Stimulated activated CD4-positive, alpha-beta T cell treated with anti-CD3 and anti-CD28 coated beads, Interleukin-15, amount 100 ng/mL, for 48 hours (primary cell): Measurements from ENCODE around the gene LRRC18.

ENCODE experiments used
- DNase-seq, 2 donors: peaks; one replicate each; pipeline ENCODE4 v3.0.0-alpha.2; 2020; ENCODE audit warnings: low read depth in 2 of 2

Gene LRRC18

GRCh38 chr10:48910548-48910947 lies 29.1 kb downstream of the LRRC18 start:
- no peak for DNase-seq

GRCh38 chr10:48907730-48908129 lies 31.9 kb downstream of the LRRC18 start:
- DNase-seq = no peak

GRCh38 chr10:48906841-48907240 lies 32.8 kb downstream of the LRRC18 start:
- no peak for DNase-seq

GRCh38 chr10:48905311-48905710 lies 34.3 kb downstream of the LRRC18 start:
- no peak for DNase-seq

- no peak for DNase-seq
These were observed 34.8 kb downstream of the LRRC18 start for GRCh38 chr10:48904861-48905260.

DNA sequence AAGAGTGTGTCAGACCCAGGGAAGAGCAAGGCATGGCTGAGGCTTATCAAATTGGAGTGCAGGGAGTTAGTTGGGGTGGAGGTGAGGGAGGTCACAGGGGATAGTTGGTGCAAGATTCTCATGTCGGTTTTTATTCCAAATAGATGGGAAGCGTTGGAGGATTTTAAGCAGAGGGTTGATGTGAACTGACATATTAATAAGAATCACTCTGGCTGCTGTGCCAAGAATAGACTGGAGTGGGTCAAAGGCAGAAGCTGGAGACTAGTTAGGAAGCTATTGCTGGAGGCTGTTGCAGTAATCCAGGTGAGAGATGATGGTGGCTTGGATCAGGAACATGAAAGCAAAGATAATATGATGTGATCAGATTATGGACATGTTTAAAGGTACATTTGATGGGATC lies 36.5 kb downstream of the LRRC18 start:
- no peak for DNase-seq

GRCh38 chr10:48902096-48902495 lies 37.5 kb downstream of the LRRC18 start:
- no peak for DNase-seq

DNA sequence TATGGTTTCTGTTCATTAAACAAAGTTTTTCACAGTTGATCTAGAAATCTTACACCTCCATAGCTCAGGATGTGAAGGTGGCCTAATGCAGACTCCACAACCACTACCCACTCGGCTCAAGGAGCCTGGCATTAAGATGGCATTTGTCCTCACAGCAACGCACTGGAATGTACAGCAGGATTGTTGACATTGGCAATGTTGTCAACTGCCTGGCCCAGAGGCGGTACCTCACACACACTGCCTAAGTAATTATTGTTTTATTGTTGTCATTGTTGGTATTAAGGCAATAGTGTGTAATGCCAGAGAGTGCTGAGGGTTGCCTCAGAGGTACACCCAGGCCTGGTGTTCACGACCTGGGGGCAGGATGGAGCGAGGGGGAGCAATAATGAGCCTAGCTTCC lies 38.3 kb downstream of the LRRC18 start:
- no peak for DNase-seq

DNA sequence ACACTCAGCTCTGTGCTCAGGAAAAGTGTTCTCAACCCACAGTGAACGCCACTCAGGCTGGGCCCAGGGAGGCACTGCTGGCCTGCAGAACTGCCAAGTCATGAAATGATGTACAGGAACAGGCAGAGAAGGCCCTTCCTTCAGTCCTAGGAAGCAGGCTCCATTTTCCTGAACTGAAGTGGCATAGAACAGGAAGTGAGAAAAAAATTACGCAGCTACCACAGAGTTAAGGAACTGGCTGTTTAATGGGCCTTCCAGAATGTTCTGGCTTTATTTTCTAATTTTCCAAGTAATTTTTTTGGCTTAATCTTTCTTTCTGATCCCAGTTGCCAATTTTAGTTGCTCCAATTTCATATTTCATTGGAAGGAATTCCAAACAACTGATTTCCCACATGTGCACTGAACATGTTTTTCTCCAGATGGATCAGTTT lies 39.3 kb downstream of the LRRC18 start:
- DNase-seq = no peak

DNA sequence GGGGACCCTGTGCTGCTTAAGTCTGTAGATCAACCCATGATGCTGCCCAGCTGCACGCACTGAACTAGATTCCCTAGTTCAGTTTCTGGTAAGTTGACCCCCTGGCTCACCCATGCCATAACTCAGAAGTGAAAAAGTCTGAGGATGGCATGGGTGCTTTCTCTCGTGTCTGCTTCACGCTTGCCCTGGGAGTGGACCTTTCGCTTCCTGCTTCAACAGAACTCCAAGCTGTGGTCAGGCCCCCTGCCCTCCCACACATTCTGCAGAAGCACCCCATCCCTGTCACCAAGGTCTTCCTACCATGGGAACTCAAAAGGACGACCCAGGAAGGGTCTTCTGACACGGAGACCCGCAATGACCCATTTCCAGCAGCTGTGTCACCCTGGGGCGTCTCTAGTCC lies 39.9 kb downstream of the LRRC18 start:
- DNase-seq = no peak

- DNase-seq = no peak
These were observed 41.2 kb downstream of the LRRC18 start for GRCh38 chr10:48898426-48898825.

GRCh38 chr10:48897441-48897790 lies 42.2 kb downstream of the LRRC18 start:
- no peak for DNase-seq

GRCh38 chr10:48896756-48897440 lies 42.7 kb downstream of the LRRC18 start:
- DNase-seq = no peak

GRCh38 chr10:48895803-48896195 lies 43.8 kb downstream of the LRRC18 start:
- DNase-seq = no peak

DNA sequence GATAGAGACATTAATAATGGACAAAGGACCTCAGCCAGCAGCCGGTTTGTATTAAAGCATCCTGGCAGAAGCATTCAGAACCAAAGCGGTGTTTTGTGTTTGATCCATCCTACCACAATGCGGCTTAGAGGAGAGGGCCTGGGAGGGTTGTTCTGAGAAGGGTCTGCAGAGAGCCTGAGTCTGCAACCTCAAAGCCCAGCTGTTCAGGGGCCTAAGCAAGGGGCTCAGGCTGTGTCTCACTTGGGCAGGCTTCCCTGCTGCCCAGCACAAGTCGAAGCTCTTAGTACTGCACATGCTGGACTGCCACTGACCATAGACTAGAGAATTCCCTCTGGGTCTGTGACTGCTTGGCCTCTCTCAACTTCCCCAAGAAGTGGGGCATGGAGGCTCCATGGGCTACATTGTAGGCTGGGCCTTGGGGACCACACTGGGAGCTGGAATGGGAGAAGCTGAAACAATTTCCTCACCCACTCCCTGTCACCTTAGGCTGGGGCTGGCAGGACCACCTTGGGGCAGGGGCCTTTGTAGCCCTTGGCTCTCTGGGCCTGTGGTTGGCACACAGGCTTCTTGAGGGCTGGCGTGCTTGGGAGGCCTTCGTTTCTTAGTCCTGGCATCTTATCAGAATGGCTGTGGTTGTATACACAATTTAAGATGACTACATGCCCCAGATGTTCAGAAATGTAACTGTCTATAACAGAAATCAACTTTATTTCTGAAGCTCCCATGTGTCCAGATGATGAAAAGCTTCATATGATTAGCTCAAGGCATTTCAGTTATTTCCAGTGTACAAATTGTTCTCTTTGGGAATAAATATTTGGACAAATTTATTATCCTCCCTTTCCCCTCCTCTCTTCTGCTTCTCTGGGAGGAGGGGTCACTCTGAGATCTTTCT lies 44.5 kb downstream of the LRRC18 start:
- DNase-seq = no peak

DNA sequence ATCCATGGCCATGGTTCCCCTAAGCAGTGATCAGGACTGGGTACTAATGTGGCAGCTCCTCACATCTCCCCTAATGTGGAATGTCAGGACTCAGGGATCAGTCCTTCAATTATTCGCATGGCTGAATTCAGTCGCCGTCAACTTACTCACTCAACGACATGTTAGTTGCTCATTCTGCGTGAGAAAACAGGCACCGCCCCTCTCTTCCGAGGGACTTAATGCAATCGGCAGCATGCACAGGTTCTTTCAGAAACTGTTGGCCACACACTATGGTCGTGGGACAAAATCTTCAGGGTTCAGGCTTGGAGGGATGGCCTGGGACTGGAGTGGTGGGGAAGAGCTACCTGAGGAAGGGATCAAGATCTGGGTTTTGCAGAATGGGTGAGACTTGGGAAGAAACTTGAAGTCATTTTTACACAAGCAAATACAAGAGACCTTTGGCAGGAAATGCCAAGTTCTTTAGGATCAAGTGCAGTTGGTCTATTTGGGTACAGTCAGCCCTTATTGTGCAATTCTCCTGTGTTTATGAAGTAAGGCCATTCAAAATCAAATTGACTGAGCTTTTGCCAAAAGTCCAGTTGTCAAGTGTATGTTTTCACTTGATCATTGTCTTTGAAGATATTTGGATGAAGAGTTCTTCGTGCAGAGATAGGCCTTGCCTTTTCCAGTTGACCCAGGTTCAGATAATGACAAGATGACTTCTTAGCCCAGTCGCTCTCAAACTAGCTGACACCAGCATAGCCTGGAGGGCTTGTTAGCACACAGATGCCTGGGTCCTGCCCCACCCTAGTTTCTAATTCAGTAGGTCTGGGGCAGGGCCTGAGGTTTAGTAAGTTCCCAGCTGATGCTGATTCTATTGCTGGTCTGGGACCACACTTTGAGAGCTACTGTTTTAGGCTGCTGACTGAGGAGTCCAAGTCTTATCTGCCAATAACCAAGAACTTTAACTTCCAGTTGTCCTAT lies 48.5 kb downstream of the LRRC18 start:
- no peak for DNase-seq

DNA sequence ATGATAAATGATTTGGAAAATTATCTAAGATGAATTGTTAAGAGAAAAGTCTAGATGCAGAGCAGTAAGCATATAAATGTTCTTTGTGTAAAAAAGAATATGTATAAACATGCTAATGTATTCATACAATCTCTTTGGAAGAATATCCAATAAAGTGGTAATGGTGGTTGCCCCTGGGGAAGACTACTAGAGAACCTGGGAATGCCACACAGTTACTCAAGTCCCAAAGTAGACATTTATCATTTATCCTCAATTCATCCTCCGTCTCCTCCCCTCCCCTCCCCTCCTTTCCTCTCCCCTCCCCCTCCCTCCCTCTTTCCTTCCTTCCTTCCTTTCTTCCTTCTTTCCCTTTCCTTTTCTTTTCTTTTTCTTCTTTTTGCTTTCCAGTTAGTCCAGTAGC lies 51.7 kb downstream of the LRRC18 start:
- DNase-seq = no peak

DNA sequence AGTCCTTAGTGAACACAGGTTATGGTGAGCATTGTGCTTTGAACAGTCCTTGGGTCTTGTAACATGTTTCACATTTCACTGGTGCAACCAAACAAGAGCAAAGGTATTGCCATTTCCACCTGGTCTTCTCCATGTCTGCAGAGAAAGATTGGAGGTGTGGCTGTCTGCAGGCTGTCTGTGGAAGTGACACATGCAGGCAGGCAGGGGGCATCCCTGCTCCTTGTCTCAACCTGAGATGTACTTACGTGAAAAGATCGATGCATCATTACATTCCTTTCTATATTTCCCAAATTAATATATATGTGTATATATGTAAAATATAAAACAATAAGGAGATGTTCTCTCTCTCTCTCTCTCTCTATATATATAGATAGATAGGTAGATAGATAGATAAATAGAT lies 54.3 kb downstream of the LRRC18 start:
- no peak for DNase-seq

- DNase-seq = no peak
These were observed 55.2 kb downstream of the LRRC18 start for GRCh38 chr10:48884179-48885045.

DNA sequence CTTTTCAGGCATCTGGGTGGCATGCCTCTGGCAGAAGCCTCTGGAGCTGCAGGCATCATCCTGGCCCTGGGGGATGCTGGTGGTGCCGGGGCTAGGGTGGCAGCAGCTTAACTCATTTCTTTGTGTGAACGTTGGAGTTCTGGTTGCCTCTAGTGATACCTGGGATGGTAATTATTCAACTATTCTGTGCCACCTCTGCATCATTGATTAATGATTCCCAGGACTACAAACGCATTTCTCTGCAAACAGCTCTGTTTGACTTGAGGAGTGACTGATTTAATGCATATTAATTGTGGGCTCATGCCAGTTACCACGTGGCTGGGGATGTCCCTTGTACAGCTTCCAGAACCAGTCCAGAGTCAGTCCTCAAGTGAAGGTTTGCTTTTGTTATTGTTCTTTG lies 55.9 kb downstream of the LRRC18 start:
- DNase-seq = no peak

DNA sequence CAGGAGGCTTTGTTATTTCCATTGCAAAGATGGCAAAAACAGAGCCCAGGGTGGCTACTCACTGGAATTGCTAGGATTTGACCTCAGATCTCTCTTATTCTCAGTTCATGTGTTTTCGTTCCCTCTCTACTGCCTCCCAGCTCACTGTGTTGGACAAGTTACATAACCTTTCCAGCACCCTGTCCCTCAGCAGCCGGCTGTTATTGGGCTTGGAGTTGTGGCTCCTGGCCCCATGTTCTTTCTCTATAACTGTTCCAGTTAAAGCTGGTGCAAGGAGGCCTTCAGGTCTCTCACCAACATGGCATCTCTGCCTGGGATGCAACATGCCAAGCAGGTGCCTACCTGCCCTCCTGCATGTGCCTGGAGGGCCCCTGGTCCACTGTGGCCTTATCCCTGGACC lies 56.8 kb downstream of the LRRC18 start:
- DNase-seq = no peak
